H1 (cell line): Measurements from ENCODE around the gene BLTP3B. TPM values are rescaled to one million over a fixed set of nuclear protein-coding genes. Genes with fewer than 3 reads are reported as not detected.

Experiments
- BACH1 ChIP-seq: IDR thresholded peaks from 2 replicates; pipeline ENCODE4 v1.6.1; 2012; ENCODE audit warnings: low read length, improper control_type of control experiment
- CBX8 ChIP-seq: fragments of 300-800, 300-1000 bp; sonication (generic); IDR thresholded peaks from 2 replicates; pipeline ENCODE4 v1.7.1; 2016; ENCODE audit warnings: low read depth, low read length, borderline replicate concordance
- CEBPB ChIP-seq: IDR thresholded peaks from 2 replicates; pipeline ENCODE4 v1.6.1; 2012; ENCODE audit warnings: low read depth, low read length
- CHD1 ChIP-seq: IDR thresholded peaks from 2 replicates; pipeline ENCODE4 v1.6.1; 2012; ENCODE audit warnings: low read depth, low read length, improper control_type of control experiment
- EZH2 ChIP-seq: fragments of 200-600 bp; sonication (generic); IDR thresholded peaks from 2 replicates; pipeline ENCODE4 v1.7.1; 2012; ENCODE audit warnings: low read depth, mild to moderate bottlenecking, moderate library complexity, low read length, inconsistent platforms; ENCODE audit not compliant: severe bottlenecking
- HDAC2 ChIP-seq, 2 experiments: fragments of 300-600 bp in 1 of 2; sonication (generic) in 1 of 2; IDR thresholded peaks; 2 replicates each; pipeline ENCODE4 v1.6.1; 2011 to 2012; ENCODE audit warnings: low read depth in 2 of 2, low read length in 2 of 2, mild to moderate bottlenecking in 2 of 2, moderate library complexity in 2 of 2, borderline replicate concordance in 1 of 2, inconsistent platforms in 1 of 2
- POLR2AphosphoS5 ChIP-seq: IDR thresholded peaks from 2 replicates; pipeline ENCODE4 v1.6.1; 2011; ENCODE audit warnings: low read depth, low read length
- SRF ChIP-seq: IDR thresholded peaks from 2 replicates; pipeline ENCODE4 v1.6.1; 2011; ENCODE audit warnings: mild to moderate bottlenecking, low read depth, low read length, moderate library complexity
- SUZ12 ChIP-seq: fragments of 200-600 bp; sonication (generic); IDR thresholded peaks from 2 replicates; pipeline ENCODE4 v1.6.1; 2012; ENCODE audit warnings: mild to moderate bottlenecking, inconsistent platforms, low read length, moderate library complexity, mixed read lengths
- TAF1 ChIP-seq: IDR thresholded peaks from 2 replicates; pipeline ENCODE4 v1.6.1; 2011; ENCODE audit warnings: mild to moderate bottlenecking, low read depth, low read length
- TAF7 ChIP-seq: optimal IDR thresholded peaks from 2 replicates; pipeline ENCODE3; 2011; ENCODE audit warnings: low read depth, mild to moderate bottlenecking, inconsistent platforms, low read length, moderate library complexity, borderline replicate concordance
- YY1 ChIP-seq: IDR thresholded peaks from 2 replicates; pipeline ENCODE4 v1.6.1; 2011; ENCODE audit warnings: low read depth, mild to moderate bottlenecking, low read length
- polyA plus RNA-seq, 7 experiments: library from polyadenylated mRNA; depleted of rRNA in 3 of 7; stranded (reverse) in 5 of 7; unstranded in 2 of 7; fragments of >200 nt in 5 of 7; fragments of 200-250 nt in 2 of 7; gene quantifications; 1 replicate in 5 of 7; 2 replicates in 1 of 7; 4 replicates in 1 of 7; pipeline versions ENCODE4 v1.2.1 to v1.2.3, GENCODE V29; 2011 to 2013; ENCODE audit warnings: missing spikeins in 2 of 7, mixed read lengths in 2 of 7
- total RNA-seq: library from RNA; stranded (reverse); fragmentation: NEBNext Ultra II Directional; extraction: Animal tissue kit (Norgen Biotek cat#: 25700); gene quantifications from 2 replicates; pipeline ENCODE4 v1.2.1, GENCODE V29; 2021
- TF ChIP-seq, protein P1 (sequence below): fragments of 300-600 bp; sonication (generic); IDR thresholded peaks from 2 replicates; pipeline ENCODE4 v1.7.1; 2012; ENCODE audit warnings: low read length, moderate library complexity, mild to moderate bottlenecking, inconsistent platforms; ENCODE audit not compliant: insufficient replicate concordance

BLTP3B gene
- total and polyA plus RNA-seq, 2 of the 8 experiments (the other 6 are each of a cell fraction or from before 2014, with no cell fraction given): 7.0 to 28.6 TPM

DNA sequence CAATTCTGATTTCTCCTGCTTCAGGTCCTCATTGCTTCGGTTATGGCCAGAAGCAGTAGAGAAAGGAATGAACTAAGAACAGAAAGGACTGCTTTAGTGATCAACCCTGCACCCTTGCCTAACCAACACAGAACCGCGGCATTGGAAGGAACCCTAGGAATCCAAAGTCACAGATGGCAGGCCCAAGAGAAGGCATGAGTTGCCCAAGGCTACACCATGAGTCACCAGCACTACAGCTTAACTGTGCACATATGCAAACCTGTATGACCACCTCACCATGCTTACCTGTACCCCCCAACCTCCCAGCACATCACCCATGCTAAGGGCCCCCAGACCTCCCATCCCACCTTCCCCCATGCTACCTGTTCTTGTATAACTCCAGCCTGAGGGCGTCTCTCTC is 25.9 kb upstream of the BLTP3B start (continued):
- TF ChIP-seq, protein P1, sequence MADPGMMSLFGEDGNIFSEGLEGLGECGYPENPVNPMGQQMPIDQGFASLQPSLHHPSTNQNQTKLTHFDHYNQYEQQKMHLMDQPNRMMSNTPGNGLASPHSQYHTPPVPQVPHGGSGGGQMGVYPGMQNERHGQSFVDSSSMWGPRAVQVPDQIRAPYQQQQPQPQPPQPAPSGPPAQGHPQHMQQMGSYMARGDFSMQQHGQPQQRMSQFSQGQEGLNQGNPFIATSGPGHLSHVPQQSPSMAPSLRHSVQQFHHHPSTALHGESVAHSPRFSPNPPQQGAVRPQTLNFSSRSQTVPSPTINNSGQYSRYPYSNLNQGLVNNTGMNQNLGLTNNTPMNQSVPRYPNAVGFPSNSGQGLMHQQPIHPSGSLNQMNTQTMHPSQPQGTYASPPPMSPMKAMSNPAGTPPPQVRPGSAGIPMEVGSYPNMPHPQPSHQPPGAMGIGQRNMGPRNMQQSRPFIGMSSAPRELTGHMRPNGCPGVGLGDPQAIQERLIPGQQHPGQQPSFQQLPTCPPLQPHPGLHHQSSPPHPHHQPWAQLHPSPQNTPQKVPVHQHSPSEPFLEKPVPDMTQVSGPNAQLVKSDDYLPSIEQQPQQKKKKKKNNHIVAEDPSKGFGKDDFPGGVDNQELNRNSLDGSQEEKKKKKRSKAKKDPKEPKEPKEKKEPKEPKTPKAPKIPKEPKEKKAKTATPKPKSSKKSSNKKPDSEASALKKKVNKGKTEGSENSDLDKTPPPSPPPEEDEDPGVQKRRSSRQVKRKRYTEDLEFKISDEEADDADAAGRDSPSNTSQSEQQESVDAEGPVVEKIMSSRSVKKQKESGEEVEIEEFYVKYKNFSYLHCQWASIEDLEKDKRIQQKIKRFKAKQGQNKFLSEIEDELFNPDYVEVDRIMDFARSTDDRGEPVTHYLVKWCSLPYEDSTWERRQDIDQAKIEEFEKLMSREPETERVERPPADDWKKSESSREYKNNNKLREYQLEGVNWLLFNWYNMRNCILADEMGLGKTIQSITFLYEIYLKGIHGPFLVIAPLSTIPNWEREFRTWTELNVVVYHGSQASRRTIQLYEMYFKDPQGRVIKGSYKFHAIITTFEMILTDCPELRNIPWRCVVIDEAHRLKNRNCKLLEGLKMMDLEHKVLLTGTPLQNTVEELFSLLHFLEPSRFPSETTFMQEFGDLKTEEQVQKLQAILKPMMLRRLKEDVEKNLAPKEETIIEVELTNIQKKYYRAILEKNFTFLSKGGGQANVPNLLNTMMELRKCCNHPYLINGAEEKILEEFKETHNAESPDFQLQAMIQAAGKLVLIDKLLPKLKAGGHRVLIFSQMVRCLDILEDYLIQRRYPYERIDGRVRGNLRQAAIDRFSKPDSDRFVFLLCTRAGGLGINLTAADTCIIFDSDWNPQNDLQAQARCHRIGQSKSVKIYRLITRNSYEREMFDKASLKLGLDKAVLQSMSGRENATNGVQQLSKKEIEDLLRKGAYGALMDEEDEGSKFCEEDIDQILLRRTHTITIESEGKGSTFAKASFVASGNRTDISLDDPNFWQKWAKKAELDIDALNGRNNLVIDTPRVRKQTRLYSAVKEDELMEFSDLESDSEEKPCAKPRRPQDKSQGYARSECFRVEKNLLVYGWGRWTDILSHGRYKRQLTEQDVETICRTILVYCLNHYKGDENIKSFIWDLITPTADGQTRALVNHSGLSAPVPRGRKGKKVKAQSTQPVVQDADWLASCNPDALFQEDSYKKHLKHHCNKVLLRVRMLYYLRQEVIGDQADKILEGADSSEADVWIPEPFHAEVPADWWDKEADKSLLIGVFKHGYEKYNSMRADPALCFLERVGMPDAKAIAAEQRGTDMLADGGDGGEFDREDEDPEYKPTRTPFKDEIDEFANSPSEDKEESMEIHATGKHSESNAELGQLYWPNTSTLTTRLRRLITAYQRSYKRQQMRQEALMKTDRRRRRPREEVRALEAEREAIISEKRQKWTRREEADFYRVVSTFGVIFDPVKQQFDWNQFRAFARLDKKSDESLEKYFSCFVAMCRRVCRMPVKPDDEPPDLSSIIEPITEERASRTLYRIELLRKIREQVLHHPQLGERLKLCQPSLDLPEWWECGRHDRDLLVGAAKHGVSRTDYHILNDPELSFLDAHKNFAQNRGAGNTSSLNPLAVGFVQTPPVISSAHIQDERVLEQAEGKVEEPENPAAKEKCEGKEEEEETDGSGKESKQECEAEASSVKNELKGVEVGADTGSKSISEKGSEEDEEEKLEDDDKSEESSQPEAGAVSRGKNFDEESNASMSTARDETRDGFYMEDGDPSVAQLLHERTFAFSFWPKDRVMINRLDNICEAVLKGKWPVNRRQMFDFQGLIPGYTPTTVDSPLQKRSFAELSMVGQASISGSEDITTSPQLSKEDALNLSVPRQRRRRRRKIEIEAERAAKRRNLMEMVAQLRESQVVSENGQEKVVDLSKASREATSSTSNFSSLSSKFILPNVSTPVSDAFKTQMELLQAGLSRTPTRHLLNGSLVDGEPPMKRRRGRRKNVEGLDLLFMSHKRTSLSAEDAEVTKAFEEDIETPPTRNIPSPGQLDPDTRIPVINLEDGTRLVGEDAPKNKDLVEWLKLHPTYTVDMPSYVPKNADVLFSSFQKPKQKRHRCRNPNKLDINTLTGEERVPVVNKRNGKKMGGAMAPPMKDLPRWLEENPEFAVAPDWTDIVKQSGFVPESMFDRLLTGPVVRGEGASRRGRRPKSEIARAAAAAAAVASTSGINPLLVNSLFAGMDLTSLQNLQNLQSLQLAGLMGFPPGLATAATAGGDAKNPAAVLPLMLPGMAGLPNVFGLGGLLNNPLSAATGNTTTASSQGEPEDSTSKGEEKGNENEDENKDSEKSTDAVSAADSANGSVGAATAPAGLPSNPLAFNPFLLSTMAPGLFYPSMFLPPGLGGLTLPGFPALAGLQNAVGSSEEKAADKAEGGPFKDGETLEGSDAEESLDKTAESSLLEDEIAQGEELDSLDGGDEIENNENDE: no peak
- TF ChIP-seq BACH1 (no peak), CBX8 (no peak), TAF1 (no peak), HDAC2 (IDR thresholded peaks at IDR 0.05; ENCODE audit: borderline replicate concordance in 1 of 2, low read depth in 2 of 2, low read length in 2 of 2) (no peak), POLR2AphosphoS5 (no peak), YY1 (no peak), CHD1 (no peak), SRF (no peak), EZH2 (no peak), TAF7 (no peak), SUZ12 (no peak), CEBPB (no peak)
